ENCODE results near the gene DTNB.

Gene DTNB

GRCh38 chr2:25444608-25445270 lies 228.6 kb downstream of the DTNB start:
- H3F3A ChIP-seq (ENCODE audit: insufficient read depth) = no peaks in the 10 kb centered on the region
- H3K9me3 ChIP-seq (ENCODE audit: insufficient read depth, low read length) = no peaks in the 10 kb centered on the region
- no peaks in the 10 kb centered on the region for H4K20me1 ChIP-seq (ENCODE audit: low read depth, low read length)
- no peaks in the 10 kb centered on the region for H3K79me2 ChIP-seq (ENCODE audit: insufficient read depth, low read length)
- no peaks in the 10 kb centered on the region for H3K36me3 ChIP-seq (ENCODE audit: low read length)
- H3K27ac ChIP-seq (ENCODE audit: low read depth, low read length) = no peak overlapping the region
- H2AFZ ChIP-seq (ENCODE audit: low read depth, low read length, severe bottlenecking) = no peak overlapping the region
- H3K27me3 ChIP-seq (ENCODE audit: low read length) = no peaks in the 10 kb centered on the region
- no peak overlapping the region for H3K9ac ChIP-seq (ENCODE audit: low read length)
- H3K4me2 ChIP-seq (ENCODE audit: low read depth, low read length, poor library complexity, severe bottlenecking) = no peak overlapping the region
- no peak overlapping the region for H3K4me3 ChIP-seq (ENCODE audit: insufficient read depth, low read length, poor library complexity, severe bottlenecking)
- H3K9me2 ChIP-seq (replicated peaks; ENCODE audit: insufficient read depth, low read length) = no peaks in the 10 kb centered on the region
- TF ChIP-seq EZH2phosphoT487 (conservative IDR thresholded peaks at IDR 0.05; ENCODE audit: low read length) = no peak
- TF ChIP-seq CTCF (IDR thresholded peaks at IDR 0.05; ENCODE audit: insufficient read depth, low read length, poor library complexity, severe bottlenecking) = no peak

GRCh38 chr2:25443766-25444165 lies 229.6 kb downstream of the DTNB start:
- no peaks in the 10 kb centered on the region for H3K79me2 ChIP-seq (ENCODE audit: insufficient read depth, low read length)
- H2AFZ ChIP-seq (ENCODE audit: low read depth, low read length, severe bottlenecking) = no peak overlapping the region
- H3K9ac ChIP-seq (ENCODE audit: low read length) = no peak overlapping the region
- H3K36me3 ChIP-seq (ENCODE audit: low read length) = no peaks in the 10 kb centered on the region
- H3F3A ChIP-seq (ENCODE audit: insufficient read depth) = no peaks in the 10 kb centered on the region
- no peaks in the 10 kb centered on the region for H3K9me3 ChIP-seq (ENCODE audit: insufficient read depth, low read length)
- no peak overlapping the region for H3K27ac ChIP-seq (ENCODE audit: low read depth, low read length)
- no peaks in the 10 kb centered on the region for H3K27me3 ChIP-seq (ENCODE audit: low read length)
- TF ChIP-seq CTCF (IDR thresholded peaks at IDR 0.05; ENCODE audit: insufficient read depth, low read length, poor library complexity, severe bottlenecking) (no peak), EZH2phosphoT487 (conservative IDR thresholded peaks at IDR 0.05; ENCODE audit: low read length) (no peak)
- H3K4me2 ChIP-seq (ENCODE audit: low read depth, low read length, poor library complexity, severe bottlenecking) = no peak overlapping the region
- no peaks in the 10 kb centered on the region for H4K20me1 ChIP-seq (ENCODE audit: low read depth, low read length)
- H3K4me3 ChIP-seq (ENCODE audit: insufficient read depth, low read length, poor library complexity, severe bottlenecking) = no peak overlapping the region
- no peaks in the 10 kb centered on the region for H3K9me2 ChIP-seq (replicated peaks; ENCODE audit: insufficient read depth, low read length)

- Histone ChIP-seq H3K27ac (ENCODE audit: low read depth, low read length) (no peak overlapping the region), H3K27me3 (ENCODE audit: low read length) (no peaks in the 10 kb centered on the region), H3K36me3 (ENCODE audit: low read length) (no peaks in the 10 kb centered on the region), H3K4me3 (ENCODE audit: insufficient read depth, low read length, poor library complexity, severe bottlenecking) (no peak overlapping the region), H3K9me3 (ENCODE audit: insufficient read depth, low read length) (no peaks in the 10 kb centered on the region), H3K79me2 (ENCODE audit: insufficient read depth, low read length) (no peaks in the 10 kb centered on the region), H3K9ac (ENCODE audit: low read length) (no peak overlapping the region), H3K9me2 (replicated peaks; ENCODE audit: insufficient read depth, low read length) (no peaks in the 10 kb centered on the region), H3F3A (ENCODE audit: insufficient read depth) (no peaks in the 10 kb centered on the region), H2AFZ (ENCODE audit: low read depth, low read length, severe bottlenecking) (no peak overlapping the region), H3K4me2 (ENCODE audit: low read depth, low read length, poor library complexity, severe bottlenecking) (no peak overlapping the region), H4K20me1 (ENCODE audit: low read depth, low read length) (no peaks in the 10 kb centered on the region)
- TF ChIP-seq EZH2phosphoT487 (conservative IDR thresholded peaks at IDR 0.05; ENCODE audit: low read length) (no peak), CTCF (IDR thresholded peaks at IDR 0.05; ENCODE audit: insufficient read depth, low read length, poor library complexity, severe bottlenecking) (no peak)
Measured at GRCh38 chr2:25441353-25441752, 232.0 kb downstream of the DTNB start.
